Jurkat, Clone E6-1 (cell line): ENCODE measurements around the gene CAMTA1.

Experiments used
- DNase-seq: peaks from one replicate; pipeline ENCODE4 v3.0.0-alpha.2; 2011; ENCODE audit warnings: low read depth, low spot score
- H3K4me3 ChIP-seq: 2 replicates; pipeline ENCODE4 v1.5.1; 2011; ENCODE audit warnings: mild to moderate bottlenecking, low read length, control low read depth, moderate library complexity

The CAMTA1 gene

GRCh38 chr1:7026169-7026568, 240.9 kb downstream of the CAMTA1 start:
- no peak overlapping the region for H3K4me3 ChIP-seq
- DNase-seq: no peak

DNA sequence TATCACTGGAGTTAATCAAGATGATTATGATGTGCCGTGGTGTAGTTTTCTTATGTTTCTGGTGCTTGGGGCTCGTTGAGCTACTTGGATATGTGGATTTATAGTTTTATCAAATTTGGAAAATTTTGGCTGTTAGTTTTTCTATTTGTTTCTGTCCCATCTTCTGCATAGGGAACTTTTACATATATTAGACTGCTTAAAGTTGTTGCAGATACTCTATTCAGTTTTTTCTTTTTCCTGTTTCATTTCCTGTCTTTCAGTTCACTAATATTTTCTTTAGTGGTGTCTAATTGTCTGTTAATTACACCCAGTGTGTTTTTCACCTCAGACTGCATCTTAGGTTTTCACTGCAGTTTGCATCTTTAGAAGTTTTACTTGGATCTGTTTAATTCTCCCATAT, 247.7 kb downstream of the CAMTA1 start:
- no peak for DNase-seq
- H3K4me3 ChIP-seq: no peak overlapping the region

- no peak for DNase-seq
- H3K4me3 ChIP-seq: no peak overlapping the region
Observed at GRCh38 chr1:7036386-7036785, 251.1 kb downstream of the CAMTA1 start.

DNA sequence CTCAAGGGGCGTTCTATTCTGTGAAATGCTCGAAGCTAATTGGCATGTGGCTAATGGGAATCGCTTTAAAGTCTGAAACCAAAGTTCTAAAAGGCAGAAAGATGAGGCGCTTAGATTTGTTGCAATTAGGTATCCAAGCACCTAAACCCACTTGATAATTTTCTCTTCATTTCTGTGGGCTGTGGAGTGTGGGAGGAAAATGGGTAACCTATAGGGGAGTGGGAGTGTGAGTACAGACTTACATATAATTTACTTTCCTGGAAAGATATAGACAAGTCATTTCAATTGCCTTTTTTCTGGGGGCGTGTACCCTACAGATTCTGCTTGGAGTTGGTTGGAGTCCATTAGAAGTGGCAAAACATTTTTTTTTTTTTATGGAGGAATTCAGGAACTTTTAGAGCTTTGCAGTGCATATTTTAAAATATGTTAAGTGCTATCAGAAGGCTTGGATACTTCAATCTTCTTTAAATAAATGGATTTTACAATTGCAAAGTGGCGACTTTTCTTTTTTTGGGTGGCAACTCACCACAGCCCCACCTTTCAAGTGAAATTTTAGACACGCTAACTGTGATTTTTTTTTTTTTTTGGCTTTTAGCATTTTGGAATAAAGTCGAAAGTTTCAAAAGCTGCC, 254.5 kb downstream of the CAMTA1 start:
- H3K4me3 ChIP-seq: no peak overlapping the region
- DNase-seq: no peak

DNA sequence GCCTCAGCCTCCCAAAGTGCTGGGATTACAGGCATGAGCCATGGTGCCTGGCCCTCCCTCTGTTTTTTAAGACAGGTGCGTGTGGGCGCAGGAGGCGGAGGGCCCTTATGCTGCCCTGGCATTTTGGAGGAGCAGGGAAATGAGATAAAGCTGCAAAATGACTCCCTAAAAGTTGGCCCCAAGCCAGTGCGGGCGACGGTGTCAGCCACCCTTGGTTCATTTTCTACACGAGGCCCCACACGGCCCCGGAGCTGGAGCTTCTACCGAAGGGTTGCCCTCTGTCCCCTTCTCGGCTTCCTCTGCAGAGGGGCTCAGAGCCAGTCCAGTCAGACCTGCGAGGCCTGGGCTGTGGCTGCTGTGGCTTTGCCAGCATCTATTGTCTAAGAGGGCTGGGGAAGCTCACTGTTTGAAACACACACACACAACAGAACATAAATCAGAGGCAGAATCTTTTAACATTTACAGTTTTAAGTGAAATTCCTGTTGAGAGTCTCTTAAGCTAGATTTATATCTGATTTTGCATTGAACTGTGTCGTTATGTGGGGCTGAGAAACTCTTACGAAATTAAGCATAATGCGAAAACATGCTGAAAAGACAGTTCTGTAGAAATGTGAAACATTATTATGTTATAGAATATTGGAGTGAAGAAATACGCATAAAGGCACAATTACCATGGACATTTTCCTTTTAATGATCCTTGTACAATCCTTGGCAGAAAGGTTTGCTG, 255.9 kb downstream of the CAMTA1 start:
- no peak for DNase-seq
- H3K4me3 ChIP-seq: no peak overlapping the region

GRCh38 chr1:7042322-7043190, 257.3 kb downstream of the CAMTA1 start:
- peak; percentile 25 for DNase-seq
- no peak overlapping the region for H3K4me3 ChIP-seq

GRCh38 chr1:7043191-7043549, 257.9 kb downstream of the CAMTA1 start:
- no peak overlapping the region for H3K4me3 ChIP-seq
- no peak for DNase-seq

- DNase-seq: no peak
Observed at GRCh38 chr1:7043719-7044535, 258.7 kb downstream of the CAMTA1 start.

GRCh38 chr1:7045897-7046296, 260.6 kb downstream of the CAMTA1 start:
- H3K4me3 ChIP-seq: no peak overlapping the region
- no peak for DNase-seq

More at GRCh38 chr1:7043719-7044535, 258.7 kb downstream of the CAMTA1 start:
- no peak overlapping the region for H3K4me3 ChIP-seq

DNA sequence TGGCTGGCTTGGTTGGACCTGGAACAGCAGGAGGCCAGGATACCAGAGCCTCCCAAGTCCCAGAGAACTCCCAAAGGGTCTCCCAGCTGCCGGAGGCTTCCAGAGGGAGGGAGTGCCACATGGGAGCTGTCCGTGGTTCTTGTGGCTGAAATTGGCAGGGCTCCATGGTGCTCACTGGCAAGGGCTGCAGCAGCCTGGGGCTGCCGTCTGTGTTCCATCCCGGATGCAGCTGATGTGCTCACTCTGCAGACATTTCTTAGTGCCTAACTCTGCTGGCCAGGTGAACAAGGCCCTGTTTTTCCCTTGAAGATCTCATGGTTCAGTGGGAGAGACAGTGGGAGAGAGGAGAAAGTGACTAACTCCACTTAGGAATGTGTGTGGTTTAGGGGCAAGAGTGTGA, 261.1 kb downstream of the CAMTA1 start:
- no peak for DNase-seq
- H3K4me3 ChIP-seq: no peak overlapping the region

GRCh38 chr1:7046891-7047290, 261.6 kb downstream of the CAMTA1 start:
- no peak overlapping the region for H3K4me3 ChIP-seq
- DNase-seq: no peak

DNA sequence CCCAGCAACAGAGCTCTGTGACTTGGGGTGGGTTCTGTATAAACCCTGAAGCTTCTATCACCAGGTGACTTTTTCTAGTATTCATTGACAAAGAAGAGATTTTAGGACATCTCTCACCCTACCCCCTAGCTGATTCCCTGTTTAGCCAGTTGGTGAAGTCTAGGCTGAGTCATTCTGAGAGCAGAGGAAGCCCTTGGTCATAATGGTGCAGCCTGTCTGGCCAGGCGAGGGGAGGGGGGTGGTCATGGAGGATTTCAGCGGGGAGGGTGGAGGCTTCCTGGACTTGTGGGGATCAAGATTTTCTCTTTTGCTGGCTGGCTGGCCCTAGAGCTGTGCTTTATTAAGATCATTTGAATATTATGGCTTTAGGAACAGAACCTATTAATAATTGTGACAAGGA, 262.6 kb downstream of the CAMTA1 start:
- H3K4me3 ChIP-seq: no peak overlapping the region
- no peak for DNase-seq

- no peak overlapping the region for H3K4me3 ChIP-seq
- no peak for DNase-seq
Observed at GRCh38 chr1:7048395-7048794, 263.1 kb downstream of the CAMTA1 start.

DNA sequence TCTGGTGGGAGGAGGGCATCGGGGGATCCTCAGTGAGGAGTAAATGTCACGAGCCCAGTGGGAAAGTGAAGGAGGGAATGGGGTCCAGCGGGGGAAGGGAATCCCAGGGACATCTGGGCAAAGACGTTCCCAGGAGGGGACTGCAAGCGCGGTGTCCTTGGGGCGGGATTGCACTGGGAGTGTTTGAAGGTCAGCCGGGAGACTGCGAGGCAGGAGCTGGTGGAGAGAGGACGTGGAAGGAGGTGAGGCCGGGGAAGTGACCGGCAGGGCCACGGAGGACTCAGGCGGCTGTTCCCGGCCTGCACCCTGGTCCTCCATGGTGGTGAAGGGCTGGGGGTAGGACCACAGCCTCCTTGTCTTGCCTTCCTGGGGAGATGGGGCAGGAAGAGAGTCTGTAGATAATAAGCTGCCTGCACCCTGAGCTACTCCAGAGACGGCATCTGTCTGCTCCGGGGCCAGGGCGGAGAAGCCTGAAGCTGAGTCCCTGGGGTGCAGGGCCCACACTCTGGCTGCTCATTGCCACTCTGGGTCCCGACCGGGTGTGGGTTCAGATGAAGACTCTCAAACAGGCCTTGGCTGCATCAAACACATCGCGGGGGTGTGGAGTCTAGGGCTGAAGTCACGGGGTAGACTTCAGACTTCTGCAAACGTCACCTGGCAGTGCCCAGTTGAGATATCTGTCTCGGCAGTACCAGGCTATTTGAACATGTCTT, 264.8 kb downstream of the CAMTA1 start:
- no peak overlapping the region for H3K4me3 ChIP-seq
- DNase-seq: no peak

DNA sequence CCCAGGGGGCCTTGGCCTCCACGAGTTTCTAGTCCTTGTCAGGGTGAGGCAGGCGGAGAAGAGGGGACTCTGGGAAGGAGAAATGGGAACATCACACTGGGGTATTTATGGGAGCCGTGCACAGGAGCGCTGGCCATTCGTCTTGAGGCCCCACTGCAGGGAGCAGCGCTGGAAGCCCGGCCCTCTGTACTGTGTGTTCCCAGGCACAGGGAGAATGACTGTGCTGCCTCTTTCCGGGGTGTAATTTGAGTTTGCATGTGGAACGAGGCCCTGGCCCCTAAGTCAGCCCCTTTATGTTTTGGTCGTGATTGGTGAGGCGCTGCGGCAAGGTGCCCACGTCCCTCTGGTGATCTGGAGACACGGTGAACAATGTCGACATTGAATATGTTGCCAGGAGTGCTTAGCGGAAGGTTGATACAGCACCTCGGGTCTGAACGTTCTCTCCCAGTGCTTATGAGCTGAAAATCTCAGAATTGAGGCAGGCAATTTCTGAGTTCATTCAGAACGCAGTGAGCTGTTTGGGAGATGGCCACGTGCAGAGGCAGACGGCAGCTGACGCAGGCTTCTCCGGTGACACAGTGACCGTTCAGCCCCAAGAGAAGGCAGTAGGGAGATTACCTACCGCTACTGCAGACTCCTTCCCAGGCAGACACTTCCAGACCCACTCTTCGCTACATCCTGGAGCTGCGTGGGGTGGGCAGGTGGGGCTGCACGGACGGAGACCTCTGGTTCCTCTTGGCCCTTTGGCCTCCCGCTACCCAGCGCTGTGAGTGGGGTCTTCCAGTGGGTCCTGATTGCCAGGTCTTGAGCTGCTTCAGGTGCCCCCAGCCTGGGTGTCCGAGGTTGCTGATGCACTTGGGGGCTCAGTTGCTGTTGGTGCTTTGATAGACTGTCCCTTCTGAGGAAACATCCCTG, 265.8 kb downstream of the CAMTA1 start:
- no peak overlapping the region for H3K4me3 ChIP-seq
- DNase-seq: no peak

DNA sequence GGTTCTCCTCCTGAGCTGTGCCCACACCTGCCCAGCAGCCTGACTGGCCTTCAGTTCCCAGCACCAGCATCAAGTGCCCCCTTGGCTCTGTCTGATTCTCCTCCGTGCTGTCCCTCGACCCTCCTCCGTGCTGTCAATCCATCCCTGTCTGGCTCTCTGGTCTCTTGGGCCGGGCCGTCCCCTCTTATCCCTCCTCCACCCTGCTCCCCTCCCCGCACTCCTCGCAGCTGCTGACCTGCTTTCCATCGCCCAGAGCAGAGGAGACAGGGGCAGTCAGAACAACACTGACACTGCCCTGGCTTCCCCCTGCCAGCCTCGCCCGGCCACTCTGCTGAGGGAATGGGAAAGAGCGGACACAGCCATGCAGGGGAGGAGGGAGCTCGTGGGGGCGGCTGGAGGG, 267.4 kb downstream of the CAMTA1 start:
- DNase-seq: no peak
- H3K4me3 ChIP-seq: no peak overlapping the region

DNA sequence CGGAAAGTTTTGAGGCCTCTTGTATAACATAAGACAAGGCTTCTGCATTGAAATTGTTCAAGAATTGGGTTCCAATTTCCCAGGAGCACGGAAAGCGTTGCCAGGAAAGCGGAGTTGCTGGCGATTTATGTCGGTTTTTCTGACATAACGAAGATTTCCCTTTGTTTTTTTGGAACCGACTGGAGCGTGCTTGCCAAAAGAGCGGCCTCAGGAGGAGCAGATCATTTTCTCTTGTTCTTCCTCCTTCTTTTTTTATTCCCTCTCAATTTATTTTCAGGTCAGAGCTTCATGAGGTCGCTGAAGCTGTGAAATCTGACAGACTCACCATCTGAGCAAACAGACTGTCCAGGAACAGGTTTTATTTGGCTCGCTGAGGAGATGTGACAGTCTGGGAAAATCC, 275.5 kb downstream of the CAMTA1 start:
- no peak overlapping the region for H3K4me3 ChIP-seq
- DNase-seq: no peak
